ENCODE data around the gene MPPE1. TPM values are rescaled to one million over a fixed set of nuclear protein-coding genes. Genes with fewer than 3 reads are reported as not detected.
"Not testable (repeated sequence)": the region's sequence is repeated elsewhere in the genome, so short reads cannot be mapped to it uniquely, and the experiment has no call there.

MPPE1 gene
- total RNA-seq, 2 donors from 2014 or later: 22.3 to 40.5 TPM

GRCh38 chr18:11859903-11860407 lies 48.2 kb downstream of the MPPE1 start:
- H3K4me3 ChIP-seq: no peak overlapping the region
- TF ChIP-seq CTCF (IDR thresholded peaks at IDR 0.05): no peak
- no peak for DNase-seq (ENCODE audit: low spot score)
- no peaks in the 10 kb centered on the region for H3K36me3 ChIP-seq
- no peaks in the 10 kb centered on the region for H3K9me3 ChIP-seq
- no peaks in the 10 kb centered on the region for H3K27me3 ChIP-seq (replicated peaks; ENCODE audit: insufficient read depth)
- ATAC-seq (ENCODE audit: insufficient number of reproducible peaks, low FRiP score, low read depth): no peak
- H3K27ac ChIP-seq: no peak overlapping the region
- peaks cover 5 to 22% of the 10 kb centered on the region in 2 donors for H3K4me1 ChIP-seq (ENCODE audit: control insufficient read depth in 1 of 2, low read depth in 2 of 2)

DNA sequence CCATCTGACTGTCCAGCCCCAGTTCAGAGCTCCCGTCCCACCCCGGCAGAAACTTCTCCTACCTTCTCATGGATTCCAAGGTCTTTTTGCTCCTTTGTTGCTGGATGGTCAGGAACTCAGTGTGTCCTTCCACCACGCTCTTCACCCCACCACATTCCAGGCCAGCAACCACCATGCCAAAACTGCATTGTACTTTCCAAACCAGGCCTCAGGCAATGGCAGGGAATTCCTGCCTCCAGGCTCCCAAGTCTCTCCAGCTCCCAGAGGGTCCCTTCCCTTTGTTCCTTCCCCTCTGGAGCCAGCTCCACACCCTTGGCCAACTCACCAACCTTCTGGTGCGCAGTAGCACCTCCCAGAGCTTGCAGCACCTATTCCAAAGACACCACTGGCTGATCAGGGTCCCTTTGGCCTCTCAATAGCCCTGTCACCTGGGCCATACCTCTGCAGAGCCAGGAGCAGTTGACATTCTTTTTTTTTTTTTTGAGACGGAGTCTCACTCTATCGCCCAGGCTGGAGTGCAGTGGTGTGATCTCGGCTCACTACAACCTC lies 48.8 kb downstream of the MPPE1 start:
- Histone ChIP-seq H3K4me3 (no peak overlapping the region), H3K9me3 (no peaks in the 10 kb centered on the region), H3K27ac (no peak overlapping the region), H3K4me1 (ENCODE audit: control insufficient read depth in 1 of 2, low read depth in 2 of 2) (peaks cover 5 to 26% of the 10 kb centered on the region in 2 donors), H3K27me3 (replicated peaks; ENCODE audit: insufficient read depth) (no peaks in the 10 kb centered on the region), H3K36me3 (no peaks in the 10 kb centered on the region)
- ATAC-seq (ENCODE audit: insufficient number of reproducible peaks, low FRiP score, low read depth): no peak
- no peak for TF ChIP-seq CTCF (IDR thresholded peaks at IDR 0.05)
- DNase-seq (ENCODE audit: low spot score): no peak

- DNase-seq (ENCODE audit: low spot score): peak; percentile 69
These were observed 50.8 kb downstream of the MPPE1 start for GRCh38 chr18:11857177-11857887.

DNA sequence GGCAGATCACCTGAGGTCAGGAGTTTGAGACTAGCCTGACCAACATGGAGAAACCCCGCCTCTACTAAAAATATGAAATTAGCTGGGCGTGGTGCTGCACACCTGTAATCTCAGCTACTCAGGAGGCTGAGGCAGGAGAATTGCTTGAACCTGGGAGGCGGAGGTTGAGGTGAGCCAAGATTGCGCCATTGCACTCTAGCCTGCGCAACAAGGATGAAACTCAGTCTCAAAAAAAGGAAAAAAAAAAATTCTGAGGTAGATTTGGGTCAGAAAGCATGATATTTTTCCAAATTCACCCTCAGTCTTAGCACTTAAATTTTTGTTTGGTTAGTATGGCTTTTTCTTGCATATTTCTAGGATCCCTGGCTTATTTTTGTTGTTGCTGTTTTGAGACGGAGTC lies 53.6 kb downstream of the MPPE1 start:
- H3K4me1 ChIP-seq (ENCODE audit: control insufficient read depth in 1 of 2, low read depth in 2 of 2): peaks cover 21 to 53% of the 10 kb centered on the region in 2 donors
- not testable (repeated sequence) for H3K27ac ChIP-seq; H3K27me3 ChIP-seq (replicated peaks; ENCODE audit: insufficient read depth); H3K9me3 ChIP-seq; H3K4me3 ChIP-seq; ATAC-seq (ENCODE audit: insufficient number of reproducible peaks, low FRiP score, low read depth); DNase-seq (ENCODE audit: low spot score); H3K36me3 ChIP-seq

More at GRCh38 chr18:11857177-11857887, 50.8 kb downstream of the MPPE1 start:
- Histone ChIP-seq H3K36me3 (no peaks in the 10 kb centered on the region), H3K9me3 (no peaks in the 10 kb centered on the region), H3K27me3 (replicated peaks; ENCODE audit: insufficient read depth) (no peaks in the 10 kb centered on the region), H3K27ac (peak overlapping the region; percentile 74 to 77), H3K4me1 (ENCODE audit: control insufficient read depth in 1 of 2, low read depth in 2 of 2) (peaks cover 19 to 45% of the 10 kb centered on the region in 2 donors), H3K4me3 (peak overlapping the region; percentile 38)
- no peak for TF ChIP-seq CTCF (IDR thresholded peaks at IDR 0.05)
- ATAC-seq (ENCODE audit: insufficient number of reproducible peaks, low FRiP score, low read depth): peak; percentile 78

GRCh38 chr18:11851806-11852337 lies 56.2 kb downstream of the MPPE1 start:
- H3K27me3 ChIP-seq (replicated peaks; ENCODE audit: insufficient read depth): no peaks in the 10 kb centered on the region
- no peak for DNase-seq (ENCODE audit: low spot score)
- peak overlapping the region; percentile 96 to 99 for H3K27ac ChIP-seq
- no peak for ATAC-seq (ENCODE audit: insufficient number of reproducible peaks, low FRiP score, low read depth)
- H3K36me3 ChIP-seq: no peaks in the 10 kb centered on the region
- TF ChIP-seq CTCF (IDR thresholded peaks at IDR 0.05): no peak
- H3K4me1 ChIP-seq (ENCODE audit: control insufficient read depth in 1 of 2, low read depth in 2 of 2): peaks cover 20 to 42% of the 10 kb centered on the region in 2 donors
- peak overlapping the region; percentile 84 for H3K4me3 ChIP-seq
- no peaks in the 10 kb centered on the region for H3K9me3 ChIP-seq
